GM18873 (cell line): ENCODE results near the gene KRTAP5-4.
"Not testable (repeated sequence)": the region's sequence is repeated elsewhere in the genome, so short reads cannot be mapped to it uniquely, and the experiment has no call there.

Experiments used
- ATAC-seq: cut with Tn5 transposase; IDR thresholded peaks from one replicate; pipeline ENCODE4 v1.9.1; 2021; ENCODE audit warnings: mild to moderate bottlenecking, moderate library complexity, moderate number of reproducible peaks; ENCODE audit not compliant: unreplicated experiment, low FRiP score

Gene KRTAP5-4

DNA sequence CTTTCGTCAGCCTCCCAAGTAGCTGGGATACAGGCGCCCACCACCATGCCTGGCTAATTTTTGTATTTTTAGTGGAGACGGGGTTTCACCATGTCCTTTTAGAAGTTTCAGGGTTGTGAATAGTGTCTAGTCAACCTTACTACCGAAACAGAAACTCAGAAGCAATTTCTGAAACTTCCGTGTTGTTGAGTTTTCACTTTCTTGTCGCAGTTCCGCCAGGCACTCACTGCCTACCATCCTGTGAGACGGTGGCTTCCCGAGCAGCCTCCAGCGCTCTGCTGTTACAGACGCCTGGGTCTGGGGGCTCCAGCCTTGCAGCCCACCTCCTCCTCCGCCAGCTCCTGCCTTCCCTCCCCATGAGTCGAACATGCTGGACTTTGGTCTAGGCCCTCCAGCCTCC, 16.0 kb downstream of the KRTAP5-4 start:
- ATAC-seq: peak; percentile 81

DNA sequence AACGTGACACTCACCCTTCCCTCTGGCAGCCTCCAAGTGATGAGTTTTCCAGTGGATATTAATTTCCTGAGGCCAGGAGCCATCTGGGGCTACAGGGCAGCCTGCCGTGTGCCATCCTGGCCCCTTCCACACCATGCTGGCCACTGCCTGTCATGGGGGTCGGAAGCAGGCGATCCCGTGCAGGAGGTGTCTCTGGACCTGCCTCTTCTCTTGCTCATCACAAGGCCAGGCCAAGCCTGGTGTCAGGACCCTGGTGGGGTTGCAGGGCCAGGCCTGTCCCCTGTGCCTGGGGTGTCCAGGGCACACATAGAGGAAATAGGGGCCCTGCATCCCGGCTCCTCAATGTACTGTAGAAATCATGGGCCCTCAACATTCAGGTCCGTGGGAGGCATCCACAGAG, 17.2 kb downstream of the KRTAP5-4 start:
- ATAC-seq: no peak

DNA sequence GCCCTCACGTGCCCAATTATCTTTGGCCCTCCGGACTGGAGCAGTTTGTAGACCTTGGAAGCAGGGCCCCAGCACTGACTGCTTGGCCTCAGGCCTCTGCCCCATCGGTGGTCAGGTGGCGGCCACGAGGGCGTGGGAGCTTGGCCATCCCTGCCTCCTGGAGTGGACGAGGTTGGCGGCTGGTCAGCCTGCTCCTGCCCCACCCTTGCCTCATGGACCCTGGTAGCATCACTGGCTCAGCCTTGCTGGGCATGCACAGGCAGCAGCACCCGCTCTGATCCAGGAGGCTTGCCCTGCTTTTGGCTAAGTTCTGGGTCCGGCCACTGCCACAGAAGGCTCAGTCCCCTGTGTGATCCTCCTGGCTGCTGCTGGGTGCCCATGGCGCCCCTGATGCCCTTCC, 17.8 kb downstream of the KRTAP5-4 start:
- no peak for ATAC-seq

DNA sequence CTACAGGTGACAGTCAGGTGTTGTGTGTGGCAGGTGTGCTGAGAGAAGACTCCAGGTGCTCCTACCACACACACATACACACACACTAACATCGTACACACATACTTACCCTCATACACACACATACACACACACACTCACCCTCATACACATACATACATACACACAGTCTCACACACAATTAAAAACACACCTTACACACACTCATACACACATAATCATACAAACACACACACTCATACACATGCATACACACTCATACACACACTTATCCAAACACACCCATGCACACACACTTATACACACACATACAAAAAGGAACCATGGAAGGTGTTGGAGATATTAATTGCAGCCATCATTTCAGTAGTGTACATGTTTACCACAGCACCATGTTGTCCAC, 18.3 kb downstream of the KRTAP5-4 start:
- ATAC-seq: no peak

DNA sequence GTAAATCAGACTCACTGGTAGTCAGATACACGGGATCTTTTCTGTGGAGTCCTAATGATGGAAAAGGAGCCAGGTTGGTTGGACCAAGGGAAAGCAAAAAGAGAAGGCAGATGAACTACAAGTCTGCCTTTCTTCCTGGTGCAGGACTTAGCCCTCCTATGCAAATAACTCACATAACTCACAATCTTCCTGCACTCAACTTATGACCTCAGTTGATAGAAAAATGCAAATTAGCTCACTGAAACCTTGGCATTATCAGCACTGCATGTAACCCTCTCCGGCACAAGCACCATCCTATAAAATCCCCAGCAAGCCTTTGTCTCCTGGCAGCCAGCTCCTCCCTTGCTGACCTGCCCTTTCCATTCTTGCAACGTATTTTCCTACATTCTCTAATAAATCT, 20.3 kb downstream of the KRTAP5-4 start:
- ATAC-seq: not testable (repeated sequence)

DNA sequence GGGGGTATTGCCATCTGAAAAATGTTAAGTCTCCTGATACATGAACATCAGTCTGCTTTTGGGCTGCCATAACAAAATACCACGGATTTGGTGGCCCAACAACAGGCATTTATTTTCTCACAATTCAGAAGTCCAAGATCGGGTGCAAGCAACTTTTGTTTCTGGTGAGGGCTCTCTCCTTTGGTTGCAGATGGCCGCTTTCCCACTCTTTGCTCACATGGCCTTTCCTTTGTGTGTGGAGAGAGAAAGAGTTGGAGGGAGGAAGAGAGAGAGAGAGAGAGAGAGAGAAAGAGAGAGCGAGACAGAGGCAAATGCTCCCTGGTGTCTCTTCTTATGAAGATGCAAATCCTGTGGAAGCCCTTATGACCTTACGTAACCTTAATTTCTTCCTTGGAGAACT, 21.3 kb downstream of the KRTAP5-4 start:
- no peak for ATAC-seq

DNA sequence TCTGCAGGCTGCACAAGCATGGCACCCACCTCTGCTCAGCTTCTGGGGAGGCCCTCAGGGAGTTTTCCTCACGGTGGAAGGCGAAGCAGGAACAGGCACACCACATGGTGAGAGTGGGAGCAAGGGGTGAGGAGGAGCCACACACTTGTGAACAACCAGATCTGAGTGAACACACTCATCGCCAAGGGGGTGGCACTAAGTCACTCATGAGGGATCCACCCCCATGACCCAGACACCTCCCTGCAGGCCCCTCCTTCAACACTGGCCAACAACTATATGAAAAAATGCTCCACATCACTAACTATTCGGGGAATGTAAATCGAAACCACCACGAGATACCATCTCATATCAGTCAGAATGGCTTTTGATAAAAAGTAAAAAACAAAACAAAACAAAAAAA, 23.1 kb downstream of the KRTAP5-4 start:
- ATAC-seq: no peak

DNA sequence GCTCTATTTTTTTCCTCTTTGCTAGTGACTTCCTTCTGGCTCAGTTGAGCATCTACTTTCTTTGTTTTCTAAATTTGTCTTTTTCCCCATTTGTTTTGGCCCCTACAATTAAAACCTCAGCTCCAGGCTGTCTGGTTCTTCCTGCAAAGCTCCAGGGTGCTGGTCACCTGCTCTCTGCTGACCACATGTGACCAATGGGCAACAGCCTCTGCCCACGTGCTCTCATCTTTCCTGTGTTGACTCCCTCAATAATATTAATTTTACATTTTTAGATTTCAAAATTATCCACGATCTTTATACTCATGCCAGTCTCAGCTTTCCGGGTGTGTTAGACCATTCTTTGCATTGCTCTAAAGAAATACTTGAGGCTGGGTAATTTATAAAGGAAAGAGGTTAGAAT, 23.5 kb downstream of the KRTAP5-4 start:
- ATAC-seq: not testable (repeated sequence)

DNA sequence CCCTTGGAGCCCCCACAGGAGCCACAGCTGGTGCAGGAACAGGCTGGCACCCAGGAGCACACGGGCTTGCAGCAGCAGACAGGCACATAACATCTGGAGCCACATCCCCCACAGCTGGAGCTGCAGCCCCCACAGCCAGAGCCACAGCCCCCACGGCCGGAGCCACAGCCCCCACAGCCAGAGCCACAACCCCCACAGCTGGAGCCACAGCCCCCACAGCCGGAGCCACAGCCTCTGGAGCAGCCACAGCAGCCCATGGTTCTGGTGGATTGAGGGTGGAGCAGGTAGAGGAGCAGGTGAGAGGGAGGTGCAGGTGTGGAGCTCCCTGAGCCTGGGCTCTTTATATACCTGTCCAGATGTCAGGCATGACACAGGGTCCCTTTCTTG, 24.0 kb downstream of the KRTAP5-4 start, which contains the start of gene KRTAP5-2:
KRTAP5-2 (minus strand) TSS at position 301 of the 387 bp plus-strand sequence; CDS start at position 257, 44 bp downstream.
- ATAC-seq: no peak

DNA sequence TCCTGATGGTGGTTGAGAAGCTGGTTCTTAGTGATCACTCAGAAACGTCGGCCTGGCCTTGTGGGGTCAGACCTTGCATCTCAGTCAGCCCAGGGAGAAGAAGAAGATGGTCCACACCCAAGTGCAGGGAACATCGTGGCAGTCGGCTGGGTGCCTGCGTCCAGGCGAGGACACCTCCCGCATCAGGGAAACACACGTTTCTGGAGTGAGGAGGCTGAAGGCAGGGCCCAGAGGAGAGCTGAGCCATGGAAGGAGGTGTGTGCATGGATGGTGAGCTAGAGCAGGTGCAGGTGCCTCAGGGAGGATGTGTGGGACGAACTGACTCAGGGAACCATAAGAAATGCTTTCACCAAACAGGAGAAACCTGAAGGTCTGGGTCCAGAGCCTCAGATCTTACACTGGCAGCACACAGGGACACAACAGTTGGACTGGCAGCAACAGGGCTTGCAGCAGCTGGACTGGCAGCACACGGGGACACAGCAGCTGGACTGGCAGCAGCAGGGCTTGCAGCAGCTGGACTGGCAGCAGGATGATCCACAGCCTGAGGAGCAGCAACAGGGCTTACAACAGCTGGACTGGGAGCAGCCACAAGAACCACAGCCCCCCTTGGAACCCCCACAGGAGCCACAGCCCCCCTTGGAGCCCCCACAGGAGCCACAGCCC, 24.5 kb downstream of the KRTAP5-4 start:
- no peak for ATAC-seq

DNA sequence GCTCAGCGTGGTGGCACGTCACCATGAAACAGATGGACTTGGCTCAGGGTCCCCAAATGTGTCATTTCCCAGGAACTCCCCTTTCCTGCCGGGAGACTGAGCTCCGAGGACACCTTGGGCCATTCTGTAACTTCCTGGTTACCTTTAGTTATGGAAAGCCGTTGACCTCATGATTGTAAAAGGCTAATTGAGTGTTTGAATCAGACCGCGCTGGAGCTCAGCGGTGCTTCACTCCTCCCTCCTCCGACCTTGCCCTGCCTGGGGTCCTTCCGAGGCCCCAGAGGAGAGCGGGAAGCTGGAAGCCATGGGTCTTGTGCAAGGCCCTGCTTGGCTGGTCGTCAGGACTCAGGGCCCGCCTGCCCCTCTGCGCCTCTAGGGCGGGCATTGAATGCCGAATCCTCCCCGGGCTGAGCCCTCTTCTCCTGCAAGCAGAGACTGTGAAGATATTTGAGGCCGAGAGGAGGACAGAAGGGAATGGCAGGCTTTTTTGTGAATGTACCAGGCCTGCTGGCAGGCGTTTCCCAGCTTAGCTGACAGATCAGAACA, 25.3 kb downstream of the KRTAP5-4 start:
- ATAC-seq: not testable (repeated sequence)

DNA sequence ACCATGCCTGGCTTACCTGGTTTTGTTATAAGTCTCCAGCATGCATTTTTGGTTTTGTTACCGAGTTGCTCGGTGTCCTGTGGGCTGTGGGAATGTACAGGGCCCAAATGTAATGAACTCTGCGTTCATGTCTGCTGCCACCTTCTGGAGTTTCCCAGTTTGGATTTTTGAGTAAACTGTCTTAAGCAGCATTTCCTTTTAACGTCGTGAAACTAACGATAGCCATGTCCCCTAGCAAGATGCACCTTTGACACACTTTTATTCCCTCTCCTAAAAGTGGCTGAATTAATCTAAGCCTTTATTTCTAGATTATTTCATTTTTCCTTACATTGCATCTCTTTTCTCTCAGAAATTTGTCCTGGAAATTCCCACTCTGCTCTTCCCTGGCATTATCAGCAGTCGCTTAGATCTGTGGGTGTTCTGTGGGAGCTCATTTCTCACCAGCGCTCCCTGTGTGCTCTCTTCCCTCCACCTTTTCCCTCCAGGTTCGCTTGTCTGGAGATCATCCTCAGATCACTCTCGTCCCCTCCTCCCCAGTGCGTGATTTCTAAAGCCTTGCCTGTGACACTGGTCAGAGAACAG, 25.9 kb downstream of the KRTAP5-4 start:
- not testable (repeated sequence) for ATAC-seq

DNA sequence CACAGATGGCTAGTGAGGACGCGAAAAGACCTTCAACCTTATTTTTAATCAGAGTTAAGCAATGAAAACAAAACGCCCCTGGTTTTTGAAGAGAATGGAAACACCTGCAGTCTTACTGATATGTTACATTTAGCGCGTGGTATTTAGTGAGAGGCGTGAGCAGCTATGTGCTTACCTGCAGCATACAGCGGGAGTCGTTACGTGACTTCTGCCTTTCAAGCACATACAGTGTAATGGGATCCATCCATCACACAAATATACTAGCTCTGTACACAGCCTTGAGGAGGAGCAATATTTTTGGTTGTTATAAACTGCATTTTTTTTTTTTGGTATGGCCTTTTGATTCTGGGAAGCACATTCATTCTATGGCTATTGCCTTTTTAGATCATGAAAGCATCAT, 29.3 kb downstream of the KRTAP5-4 start:
- no peak for ATAC-seq

DNA sequence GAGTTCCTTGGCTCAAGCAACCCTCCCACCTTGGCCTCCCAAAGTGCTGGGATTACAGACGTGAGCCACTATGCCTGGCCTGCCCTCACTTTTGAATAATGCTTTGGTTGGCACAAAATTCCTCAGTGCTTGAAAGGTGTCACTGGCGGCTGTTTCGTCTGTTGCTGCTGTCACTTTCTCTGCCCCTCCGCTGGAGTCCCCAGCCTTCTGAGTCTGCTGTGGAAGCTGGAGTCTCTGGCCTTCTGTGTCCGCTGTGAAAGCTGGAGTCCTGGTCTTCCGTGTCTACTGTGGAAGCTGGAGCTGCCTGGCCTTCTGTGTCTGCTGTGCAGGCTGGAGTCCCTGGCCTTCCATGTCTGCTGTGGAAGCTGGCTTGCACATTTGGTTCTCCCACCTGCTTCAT, 31.9 kb downstream of the KRTAP5-4 start:
- ATAC-seq: no peak

DNA sequence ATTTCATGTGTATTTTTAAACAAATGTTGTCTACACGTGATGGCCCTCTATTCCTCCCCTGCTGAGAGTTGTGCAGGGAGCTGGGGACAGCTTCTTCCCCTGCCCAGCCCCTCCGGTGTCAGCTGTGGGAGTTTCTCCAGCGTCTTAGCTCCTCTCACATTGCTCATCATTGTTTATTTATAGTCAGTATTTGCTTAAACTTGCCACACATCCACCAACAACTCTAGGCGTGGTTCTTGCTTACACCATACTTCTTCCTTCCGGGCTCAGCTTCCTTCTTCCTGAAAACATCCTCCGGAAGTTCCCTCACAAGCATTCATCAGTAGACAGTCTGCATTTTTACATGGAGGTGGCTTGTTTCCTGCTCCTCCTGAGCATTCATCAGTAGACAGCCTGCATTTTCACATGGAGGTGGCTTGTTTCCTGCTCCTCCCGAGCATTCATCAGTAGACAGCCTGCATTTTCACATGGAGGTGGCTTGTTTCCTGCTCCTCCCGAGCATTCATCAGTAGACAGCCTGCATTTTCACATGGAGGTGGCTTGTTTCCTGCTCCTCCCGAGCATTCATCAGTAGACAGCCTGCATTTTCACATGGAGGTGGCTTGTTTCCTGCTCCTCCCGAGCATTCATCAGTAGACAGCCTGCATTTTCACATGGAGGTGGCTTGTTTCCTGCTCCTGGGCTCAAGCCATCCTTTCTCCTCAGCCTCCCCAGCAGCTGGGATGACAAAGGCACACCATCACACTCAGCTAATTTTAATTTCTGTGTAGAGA, 32.6 kb downstream of the KRTAP5-4 start:
- not testable (repeated sequence) for ATAC-seq

DNA sequence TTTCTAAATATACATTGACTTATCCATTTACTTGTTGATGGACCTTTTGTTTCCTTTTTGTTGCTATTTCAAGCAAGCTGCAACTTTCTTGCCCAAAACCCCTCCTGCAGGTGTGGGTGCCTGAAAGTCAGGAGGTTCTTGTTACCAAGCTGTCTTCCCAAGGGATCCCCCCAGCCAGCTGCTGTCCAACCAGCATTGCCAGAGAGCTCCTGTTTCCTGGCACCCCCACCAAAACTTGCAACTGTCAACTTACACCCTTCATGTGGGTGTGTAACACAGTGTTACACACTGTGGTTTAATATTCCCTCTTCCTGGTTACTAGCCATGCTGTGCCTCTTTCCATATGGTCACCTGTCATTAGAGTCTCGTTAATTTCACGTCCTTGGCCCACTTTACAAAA, 35.2 kb downstream of the KRTAP5-4 start:
- no peak for ATAC-seq

DNA sequence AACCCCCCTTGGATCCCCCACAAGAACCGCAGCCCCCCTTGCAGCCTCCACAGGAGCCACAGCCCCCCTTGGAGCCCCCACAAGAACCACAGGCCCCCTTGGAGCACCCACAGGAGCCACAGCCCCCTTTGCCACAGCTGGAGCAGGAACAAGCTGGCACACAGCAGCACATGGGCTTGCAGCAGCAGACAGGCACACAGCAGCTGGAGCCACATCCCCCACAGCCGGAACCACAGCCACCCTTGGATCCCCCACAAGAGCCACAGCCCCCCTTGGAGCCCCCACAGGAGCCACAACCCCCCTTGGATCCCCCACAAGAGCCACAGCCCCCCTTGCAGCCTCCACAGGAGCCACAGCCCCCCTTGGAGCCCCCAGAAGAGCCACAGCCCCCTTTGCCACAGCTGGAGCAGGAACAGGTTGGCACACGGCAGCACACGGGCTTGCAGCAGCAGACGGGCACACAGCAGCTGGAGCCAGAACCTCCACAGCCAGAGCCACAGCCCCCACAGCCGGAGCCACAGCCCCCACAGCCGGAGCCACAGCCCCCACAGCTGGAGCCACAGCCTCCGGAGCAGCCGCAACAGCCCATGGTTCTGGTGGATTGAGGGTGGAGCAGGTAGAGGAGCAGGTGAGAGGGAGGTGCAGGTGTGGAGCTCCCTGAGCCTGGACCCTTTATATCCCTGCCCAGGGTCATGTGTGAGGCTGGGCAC, 37.1 kb downstream of the KRTAP5-4 start, which contains the start of gene KRTAP5-1:
KRTAP5-1 (minus strand) TSS at position 623 of the 710 bp plus-strand sequence; CDS start at position 589, 34 bp downstream.
- ATAC-seq: not testable (repeated sequence)

DNA sequence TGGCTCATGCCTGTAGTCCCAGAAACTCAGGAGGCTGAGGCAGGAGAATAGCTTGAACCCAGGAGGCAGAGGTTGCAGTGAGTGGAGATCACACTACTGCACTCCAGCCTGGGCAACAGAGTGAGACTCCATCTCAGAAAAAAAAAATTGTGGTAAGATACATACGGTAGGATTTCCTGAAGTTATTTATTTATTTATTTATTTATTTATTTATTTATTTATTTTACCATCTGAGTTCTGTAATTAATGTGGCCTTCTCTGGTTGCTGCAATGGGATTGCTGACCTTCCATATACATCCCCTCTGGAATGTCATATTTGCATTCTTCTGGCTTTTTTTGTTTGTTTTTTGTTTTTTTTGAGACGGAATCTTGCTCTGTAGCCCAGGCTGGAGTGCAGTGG, 39.0 kb downstream of the KRTAP5-4 start:
- not testable (repeated sequence) for ATAC-seq

DNA sequence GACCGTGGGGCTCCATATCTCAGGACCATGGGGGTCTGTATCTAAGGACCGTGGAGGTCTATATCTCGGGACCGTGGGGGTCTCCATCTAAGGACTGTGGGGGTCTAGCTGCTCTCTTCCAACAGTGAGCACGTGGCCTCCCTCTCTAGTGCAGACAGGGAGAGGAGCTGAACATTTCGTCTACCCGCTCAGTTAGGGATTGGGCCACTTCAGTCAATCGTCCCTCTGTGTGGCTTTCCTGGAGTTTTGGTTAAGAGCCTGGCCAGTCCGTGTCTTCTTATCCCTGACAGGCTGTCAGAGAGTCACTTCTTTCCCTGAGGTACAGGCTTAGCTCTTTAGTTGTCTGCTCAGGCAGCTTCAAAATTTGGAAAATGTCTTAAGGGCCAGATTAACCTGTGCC, 40.0 kb downstream of the KRTAP5-4 start:
- ATAC-seq: no peak

DNA sequence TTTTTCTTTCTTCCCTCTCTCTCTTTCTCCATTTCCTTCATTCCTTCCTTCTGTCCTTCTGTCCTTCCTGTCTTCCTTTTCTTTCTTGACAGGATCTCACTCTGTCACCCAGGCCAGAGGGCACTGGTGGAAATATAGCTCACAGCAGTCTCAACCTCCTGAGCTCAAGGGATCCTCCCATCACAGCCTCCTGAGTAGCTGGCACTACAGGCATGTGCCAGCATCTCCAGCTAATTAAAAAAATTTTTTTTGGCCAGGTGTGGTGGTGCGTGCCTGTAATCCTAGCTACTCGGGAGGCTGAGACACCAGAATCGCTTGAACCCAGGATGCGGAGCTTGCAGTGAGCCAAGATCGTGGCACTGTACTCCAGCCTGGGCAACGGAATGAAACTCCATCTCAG, 45.1 kb downstream of the KRTAP5-4 start:
- no peak for ATAC-seq
